ENCODE data around the gene DCAF15.
"Not testable (repeated sequence)": the region's sequence is repeated elsewhere in the genome, so short reads cannot be mapped to it uniquely, and the experiment has no call there.

Gene DCAF15

DNA sequence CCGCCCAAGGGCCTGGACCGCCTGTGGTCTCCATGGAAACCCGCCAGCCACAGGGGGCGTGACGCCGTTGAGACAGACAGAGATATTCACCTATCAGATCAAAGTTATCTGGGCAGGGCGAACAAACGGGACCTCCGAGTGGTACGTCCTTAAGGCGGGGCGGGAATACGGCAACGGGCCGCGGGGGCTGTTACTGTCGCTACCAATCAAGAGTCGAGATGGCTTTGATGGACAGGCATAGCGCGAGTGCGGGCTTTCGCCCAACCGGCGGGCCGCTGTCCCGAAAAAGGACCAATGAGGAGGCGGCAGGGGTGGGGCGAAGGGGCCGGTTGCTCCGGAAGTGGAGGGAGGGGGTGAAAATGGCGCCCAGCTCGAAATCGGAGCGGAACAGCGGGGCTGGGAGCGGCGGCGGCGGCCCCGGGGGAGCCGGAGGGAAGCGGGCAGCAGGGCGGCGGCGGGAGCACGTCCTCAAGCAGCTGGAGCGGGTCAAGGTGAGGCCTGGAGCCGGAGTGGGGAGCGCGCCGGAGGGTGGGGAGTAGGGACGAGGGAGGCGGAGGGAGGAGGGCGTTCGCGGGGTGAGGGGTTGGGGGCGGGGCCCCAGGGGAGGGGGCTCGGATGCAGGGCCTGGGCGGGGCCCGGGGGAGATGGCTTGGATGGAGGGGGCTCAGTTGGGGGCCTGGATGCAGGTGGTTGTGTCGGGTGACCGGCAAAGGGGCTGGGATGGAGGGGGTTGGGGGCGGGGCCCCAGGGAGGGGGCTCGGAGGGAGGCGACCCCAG lies at the start of gene DCAF15:
Gene DCAF15, plus strand, starts transcription at position 356 of the 777 bp plus-strand sequence. Its CDS starts 4 bp downstream, at position 360.
- DNase-seq, result peak; percentile 98 to 99

DNA sequence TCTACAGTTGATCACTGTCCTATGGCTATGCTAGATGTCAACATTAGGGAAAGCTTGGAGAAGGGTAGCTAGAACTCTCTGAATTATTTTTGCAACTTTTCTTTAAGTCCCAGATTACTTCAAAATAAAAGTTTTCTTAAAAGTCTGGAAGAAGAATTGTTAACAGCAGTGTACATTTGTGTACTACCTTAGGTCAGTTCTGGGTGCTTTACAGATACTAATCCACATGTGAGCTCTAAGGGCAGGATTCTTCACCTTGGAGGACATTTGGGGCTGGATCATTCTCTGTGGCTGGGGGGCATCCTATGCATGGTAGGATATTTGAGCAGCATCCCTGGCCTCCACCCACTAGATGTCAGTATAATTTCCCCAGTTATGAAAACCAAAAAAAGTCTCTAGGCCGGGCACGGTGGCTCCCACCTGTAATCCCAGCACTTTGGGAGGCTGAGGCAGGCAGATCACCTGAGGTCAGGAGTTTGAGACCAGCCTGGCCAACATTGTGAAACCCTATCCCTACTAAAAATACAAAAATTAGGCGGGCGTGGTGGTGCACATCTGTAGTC lies 49.2 kb upstream of the DCAF15 start:
- peak; percentile 29 to 37 for DNase-seq

DNA sequence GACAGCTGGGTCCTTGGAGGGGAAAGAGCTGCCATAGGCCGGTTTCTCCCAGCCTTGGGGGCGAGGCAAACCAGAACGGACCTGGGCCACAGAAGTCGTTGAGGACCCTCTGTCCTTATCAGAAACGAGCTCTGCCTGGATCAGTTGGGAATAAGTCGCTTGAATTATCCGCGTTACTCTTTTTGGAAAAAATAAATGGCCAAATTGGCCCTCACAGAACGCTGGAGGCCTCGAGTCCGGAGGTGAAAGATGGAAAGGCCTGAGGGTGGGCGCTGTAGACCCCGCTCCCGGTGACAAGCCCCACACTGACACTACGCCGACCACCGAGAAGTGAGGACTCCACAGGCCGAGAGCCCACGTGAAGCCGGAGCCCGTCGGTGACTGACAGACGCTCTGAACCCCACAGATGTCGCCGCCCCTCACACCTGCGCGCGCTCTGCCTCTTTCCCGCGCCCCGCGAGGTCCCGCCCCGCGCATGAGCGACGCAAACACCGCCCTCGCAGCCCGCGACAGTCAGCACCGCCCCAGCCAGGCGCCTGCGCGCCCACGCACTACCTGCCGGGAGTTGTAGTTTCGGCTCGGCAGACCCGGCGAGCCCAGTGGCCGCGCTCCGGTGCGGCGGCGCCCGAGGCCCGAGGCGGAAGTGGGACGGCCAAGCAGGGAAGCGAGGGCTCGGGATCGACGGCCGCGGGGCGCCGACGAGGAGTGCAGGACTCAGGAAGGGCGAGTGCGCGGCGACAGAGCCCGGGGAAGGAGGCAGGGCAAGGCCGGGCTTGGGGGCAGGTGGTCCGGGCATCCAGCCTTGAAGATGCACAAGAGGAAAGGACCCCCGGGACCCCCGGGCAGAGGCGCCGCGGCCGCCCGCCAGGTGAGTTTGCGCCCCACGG lies 46.4 kb upstream of the DCAF15 start, which contains the start of the genes BRME1 and CC2D1A:
Gene BRME1, minus strand, starts transcription at position 484 of the 887 bp plus-strand sequence. CDS start 1,225 bp downstream, outside the sequence.
Gene CC2D1A, plus strand, starts transcription at position 568 of the 887 bp plus-strand sequence. Its CDS starts 241 bp downstream, at position 809.
- DNase-seq, result peak; percentile 96 to 98

GRCh38 chr19:13906521-13906904 lies 45.8 kb upstream of the DCAF15 start:
- DNase-seq, result peak; percentile 35 to 40

DNA sequence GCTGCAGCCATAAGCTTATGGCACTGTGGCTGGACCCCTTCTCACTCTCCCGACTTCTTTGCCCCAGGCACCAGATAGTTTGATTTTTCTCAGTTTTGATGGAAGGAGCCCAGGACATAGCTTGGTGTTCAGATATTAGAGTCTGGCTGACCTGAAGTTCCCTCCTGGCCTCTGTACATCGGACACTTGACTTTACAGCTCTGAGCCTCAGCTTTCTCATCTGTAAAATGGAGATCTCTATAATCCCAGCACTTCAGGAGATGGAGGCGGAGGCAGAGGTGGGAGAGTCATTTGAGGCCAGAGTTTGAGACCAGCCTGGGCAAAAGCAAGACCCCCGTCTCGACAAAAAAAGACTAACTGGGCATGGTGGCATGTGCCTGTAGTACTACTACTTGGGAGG lies 45.4 kb upstream of the DCAF15 start:
- DNase-seq, result no peak

GRCh38 chr19:13908674-13909073 lies 43.6 kb upstream of the DCAF15 start:
- DNase-seq, result no peak

- no peak for DNase-seq
Observed at GRCh38 chr19:13909430-13909829, 42.9 kb upstream of the DCAF15 start.

DNA sequence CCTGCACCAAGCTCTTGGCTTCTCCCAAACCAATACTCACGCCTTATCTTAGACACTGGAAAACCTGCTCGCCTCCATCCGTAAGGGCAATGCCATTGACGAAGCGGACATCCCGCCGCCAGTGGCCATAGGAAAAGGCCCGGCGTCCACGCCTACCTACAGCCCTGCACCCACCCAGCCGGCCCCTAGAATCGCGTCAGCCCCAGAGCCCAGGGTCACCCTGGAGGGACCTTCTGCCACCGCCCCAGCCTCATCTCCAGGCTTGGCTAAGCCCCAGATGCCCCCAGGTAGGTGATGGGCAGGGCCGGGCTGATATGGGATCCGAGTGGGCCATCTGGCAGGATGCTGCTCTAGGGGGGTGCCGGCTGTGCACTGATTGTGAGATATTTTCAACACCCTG lies 39.0 kb upstream of the DCAF15 start:
- no peak for DNase-seq

- no peak for DNase-seq
Observed at GRCh38 chr19:13914777-13915176, 37.5 kb upstream of the DCAF15 start.

- no peak for DNase-seq
Observed at GRCh38 chr19:13917888-13918406, 34.4 kb upstream of the DCAF15 start.

- DNase-seq, result no peak
Observed at GRCh38 chr19:13918726-13919411, 33.4 kb upstream of the DCAF15 start.

DNA sequence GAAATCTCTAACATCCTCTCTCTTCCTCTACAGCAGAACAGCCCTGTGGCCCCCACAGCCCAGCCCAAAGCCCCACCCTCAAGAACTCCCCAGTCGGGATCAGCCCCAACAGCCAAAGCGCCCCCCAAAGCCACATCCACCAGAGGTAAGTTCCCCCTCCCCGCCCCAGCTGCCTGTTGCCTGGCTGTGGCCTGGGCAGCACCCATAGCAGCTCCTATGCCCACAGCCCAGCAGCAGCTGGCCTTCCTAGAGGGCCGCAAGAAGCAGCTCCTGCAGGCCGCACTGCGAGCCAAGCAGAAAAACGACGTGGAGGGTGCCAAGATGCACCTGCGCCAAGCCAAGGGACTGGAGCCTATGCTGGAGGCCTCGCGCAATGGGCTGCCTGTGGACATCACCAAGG lies 31.8 kb upstream of the DCAF15 start:
- DNase-seq, result no peak

GRCh38 chr19:13920940-13921747 lies 31.2 kb upstream of the DCAF15 start:
- peak; percentile 19 to 21 for DNase-seq

GRCh38 chr19:13922118-13922517 lies 30.2 kb upstream of the DCAF15 start:
- not testable (repeated sequence) for DNase-seq

DNA sequence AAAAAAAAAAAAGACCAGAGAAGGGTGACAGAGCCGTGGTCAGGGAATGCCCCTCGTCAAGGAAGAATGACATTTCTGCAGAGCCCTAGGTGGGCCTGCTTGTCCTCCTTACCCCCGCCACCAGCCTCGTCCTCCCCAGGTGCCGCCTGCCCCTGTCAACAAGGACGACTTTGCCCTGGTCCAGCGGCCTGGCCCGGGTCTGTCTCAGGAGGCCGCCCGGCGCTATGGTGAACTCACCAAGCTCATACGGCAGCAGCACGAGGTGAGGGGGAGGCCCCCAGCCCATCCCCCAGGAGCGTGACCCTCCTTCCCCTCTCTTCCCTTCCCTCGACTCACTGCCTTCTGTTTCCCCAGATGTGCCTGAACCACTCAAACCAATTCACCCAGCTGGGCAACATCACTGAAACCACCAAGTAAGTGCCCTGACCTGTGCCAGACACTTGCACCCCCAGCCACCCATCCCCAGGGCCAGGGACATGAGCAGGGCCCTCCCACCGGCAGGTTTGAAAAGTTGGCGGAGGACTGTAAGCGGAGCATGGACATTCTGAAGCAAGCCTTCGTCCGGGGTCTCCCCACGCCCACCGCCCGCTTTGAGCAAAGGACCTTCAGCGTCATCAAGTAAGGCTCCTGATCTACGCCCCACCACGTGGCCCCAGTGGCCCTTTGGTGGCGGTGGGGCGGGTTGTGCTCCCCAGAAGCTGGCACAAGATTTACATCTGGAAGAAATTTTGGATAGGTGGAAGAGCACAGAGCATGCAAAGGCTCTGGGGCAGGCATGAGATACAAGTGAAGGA lies 28.9 kb upstream of the DCAF15 start:
- no peak for DNase-seq

- no peak for DNase-seq
Observed at GRCh38 chr19:13926010-13926409, 26.3 kb upstream of the DCAF15 start.

DNA sequence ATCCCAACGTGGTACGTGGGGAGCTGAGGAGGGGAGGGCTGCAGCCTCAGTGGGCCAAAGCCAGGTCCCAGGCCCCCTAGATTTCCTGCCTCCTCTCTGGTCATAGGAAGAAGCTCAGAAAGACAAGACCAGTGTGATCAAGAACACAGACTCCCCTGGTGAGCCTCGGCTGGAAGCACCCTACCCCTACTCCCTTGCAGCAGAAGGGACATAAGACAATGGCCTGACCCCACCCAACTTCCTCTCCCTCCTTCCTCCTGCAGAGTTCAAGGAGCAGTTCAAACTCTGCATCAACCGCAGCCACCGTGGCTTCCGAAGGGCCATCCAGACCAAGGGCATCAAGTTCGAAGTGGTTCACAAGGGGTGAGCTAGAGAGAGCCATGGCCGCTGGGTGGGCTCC lies 25.6 kb upstream of the DCAF15 start:
- DNase-seq, result no peak

- DNase-seq, result no peak
Observed at GRCh38 chr19:13929340-13929739, 23.0 kb upstream of the DCAF15 start.

- no peak for DNase-seq
Observed at GRCh38 chr19:13929956-13930355, 22.4 kb upstream of the DCAF15 start.

DNA sequence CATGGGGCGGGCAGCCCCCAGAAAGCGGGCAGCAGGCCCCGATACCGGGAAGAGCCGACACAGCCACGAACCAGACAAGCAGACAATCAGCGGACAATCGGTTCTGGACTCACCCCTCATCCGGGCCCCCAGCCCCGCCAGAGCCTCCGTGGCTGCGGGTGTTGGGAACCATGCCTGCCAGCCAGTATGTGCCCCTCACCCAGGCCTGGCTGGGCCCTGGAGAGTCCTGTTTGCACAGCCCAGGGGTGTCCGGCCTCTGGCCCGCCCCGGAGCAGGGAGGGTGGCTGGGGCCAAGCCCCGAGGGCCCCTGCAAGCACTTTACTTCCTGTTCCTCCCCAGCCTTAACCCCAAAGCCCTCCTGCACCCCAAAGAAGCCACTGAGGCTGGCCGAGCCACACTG lies 21.9 kb upstream of the DCAF15 start:
- DNase-seq, result no peak

Data from stimulated activated CD4-positive, alpha-beta T cell treated with anti-CD3 and anti-CD28 coated beads, Interleukin-2, amount 100 ng/mL, for 24 hours (primary cell).